NCI-H1417 (cell line): ENCODE data around the gene IGSF9B.

ENCODE experiments used
- DNase-seq, 3 experiments: peaks; one replicate each; lab custom pipeline; 2025; lab: John Stamatoyannopoulos, UW

The IGSF9B gene

GRCh38 chr11:133985981-133986944 is 29.5 kb upstream of the IGSF9B start:
- DNase-seq, result peak in 1 of 3 experiments; percentile 59

- DNase-seq, result no peak
Observed at GRCh38 chr11:133984828-133985227, 28.1 kb upstream of the IGSF9B start.

- no peak for DNase-seq
Observed at GRCh38 chr11:133983660-133984316, 27.0 kb upstream of the IGSF9B start.

DNA sequence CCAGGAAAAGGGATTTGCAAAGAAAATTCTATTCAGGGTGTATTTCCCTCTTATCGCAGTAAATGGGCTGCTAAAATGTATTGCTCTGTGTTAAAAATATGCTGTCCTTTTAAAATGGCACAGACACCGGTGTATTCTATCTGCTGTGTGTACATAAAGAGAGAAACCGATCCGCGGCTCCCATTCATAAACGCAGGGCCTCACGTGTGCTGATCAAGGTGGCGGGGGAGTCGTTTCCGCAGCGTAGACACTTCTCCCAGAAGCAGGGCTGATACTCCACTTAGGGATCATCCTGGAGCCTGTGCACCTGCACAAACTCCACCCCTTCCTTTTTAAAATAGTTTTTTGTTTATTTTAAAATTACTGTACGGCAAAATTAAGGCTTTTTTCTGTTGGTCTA is 26.1 kb upstream of the IGSF9B start:
- peak in 2 of 3 experiments; percentile 61 to 70 for DNase-seq

GRCh38 chr11:133982151-133982550 is 25.4 kb upstream of the IGSF9B start:
- no peak for DNase-seq

GRCh38 chr11:133981156-133981555 is 24.4 kb upstream of the IGSF9B start:
- no peak for DNase-seq

- DNase-seq, result no peak
Observed at GRCh38 chr11:133980665-133981064, 23.9 kb upstream of the IGSF9B start.

GRCh38 chr11:133978794-133979193 is 22.0 kb upstream of the IGSF9B start:
- no peak for DNase-seq

DNA sequence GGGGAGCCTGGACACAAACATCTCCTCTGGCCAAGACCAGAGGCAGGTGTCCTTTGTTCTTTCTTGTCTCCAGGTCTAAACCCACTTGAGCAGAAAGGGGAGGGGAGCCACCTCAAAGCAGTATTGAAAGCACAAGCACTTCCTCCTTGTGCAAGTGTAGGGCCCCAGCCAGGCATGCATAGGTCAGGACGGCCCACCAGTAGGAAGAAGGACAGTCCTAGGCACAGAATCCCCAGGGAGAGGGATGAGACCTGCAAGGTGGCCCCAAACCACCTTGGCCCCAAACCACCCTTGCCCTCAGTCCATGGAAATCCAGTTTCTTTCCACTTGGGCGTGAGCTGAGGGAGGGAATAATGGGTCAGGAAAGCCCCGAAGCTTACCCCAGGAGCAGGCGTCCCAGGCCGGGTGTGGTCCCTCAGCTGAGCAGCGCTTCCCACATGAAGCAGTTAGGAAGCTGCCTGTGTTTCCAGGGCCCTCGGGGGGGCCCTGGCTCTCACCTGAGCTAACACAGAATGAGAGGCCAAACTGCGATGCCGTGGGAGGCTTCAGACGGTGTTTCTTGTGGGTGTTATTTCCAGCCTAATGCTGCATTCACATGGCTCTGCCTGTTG is 20.4 kb upstream of the IGSF9B start:
- peak in 1 of 3 experiments; percentile 6 for DNase-seq

DNA sequence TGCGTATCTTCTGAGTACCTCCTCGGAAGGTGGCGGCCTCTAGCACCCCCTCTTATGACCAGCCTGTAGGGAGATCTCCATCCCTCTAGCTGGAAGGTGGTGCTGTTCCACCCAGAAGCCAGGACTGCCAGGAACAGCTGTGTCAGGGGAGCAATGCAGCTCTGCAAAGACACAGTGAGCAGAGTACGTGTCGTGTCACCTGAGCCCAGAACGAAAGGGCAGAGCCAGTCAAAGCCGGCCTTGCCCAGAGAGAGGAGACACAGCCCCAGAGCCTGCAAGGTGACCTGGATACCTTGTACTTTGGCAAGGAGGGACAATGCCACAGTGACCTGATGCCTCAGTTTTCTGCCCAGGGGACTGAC is 18.7 kb upstream of the IGSF9B start:
- DNase-seq, result no peak

DNA sequence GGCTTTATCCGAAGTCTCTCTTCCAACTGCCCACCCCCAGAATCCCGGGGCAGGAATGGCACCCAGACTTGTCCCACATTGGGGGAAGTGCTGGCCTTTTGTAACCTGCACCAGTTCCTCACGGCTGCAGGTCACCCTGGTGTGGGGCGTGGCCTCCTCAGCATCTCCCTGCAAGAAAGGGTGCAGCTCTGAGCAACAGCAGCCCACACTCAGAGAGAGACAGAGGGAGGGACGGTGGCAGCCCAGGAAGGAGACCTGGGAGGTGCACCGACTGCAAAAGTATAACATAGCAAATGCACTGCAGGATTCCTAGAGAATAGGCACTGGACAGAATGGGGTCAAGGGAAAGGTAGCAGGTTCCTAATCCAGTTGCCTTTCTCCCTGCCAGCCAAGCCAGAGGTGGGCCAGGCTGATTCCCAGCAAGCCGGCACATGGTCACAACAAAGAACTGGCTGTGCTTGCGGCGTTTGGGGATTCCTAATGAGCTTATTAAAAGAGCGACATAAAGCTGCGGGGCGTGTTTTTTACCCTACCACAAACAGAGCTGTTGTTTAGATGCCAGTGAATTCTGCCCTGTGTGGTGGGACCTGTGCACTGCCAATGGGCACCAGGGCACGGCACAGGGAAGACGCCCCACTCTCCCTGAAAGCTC is 18.2 kb upstream of the IGSF9B start:
- DNase-seq, result no peak

- no peak for DNase-seq
Observed at GRCh38 chr11:133971881-133972280, 15.1 kb upstream of the IGSF9B start.

DNA sequence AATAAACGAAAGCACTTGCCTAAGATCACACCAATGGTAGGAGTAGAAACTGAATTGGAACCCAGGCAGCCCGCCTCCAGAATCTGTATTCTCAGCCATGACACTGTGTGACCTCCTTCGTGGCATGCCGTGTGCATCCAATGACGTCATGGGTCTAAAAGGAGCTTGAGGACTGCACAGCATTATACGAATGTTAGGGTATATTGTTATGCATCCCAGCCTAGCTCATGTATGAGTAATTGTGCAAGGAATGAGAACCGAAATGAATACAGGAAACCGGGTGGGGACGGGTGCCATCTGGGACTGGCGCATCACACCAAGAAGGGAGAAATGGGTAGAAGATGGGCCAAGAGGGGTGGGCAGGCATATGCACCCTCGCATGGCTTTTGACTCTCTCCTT is 12.3 kb upstream of the IGSF9B start:
- DNase-seq, result no peak

DNA sequence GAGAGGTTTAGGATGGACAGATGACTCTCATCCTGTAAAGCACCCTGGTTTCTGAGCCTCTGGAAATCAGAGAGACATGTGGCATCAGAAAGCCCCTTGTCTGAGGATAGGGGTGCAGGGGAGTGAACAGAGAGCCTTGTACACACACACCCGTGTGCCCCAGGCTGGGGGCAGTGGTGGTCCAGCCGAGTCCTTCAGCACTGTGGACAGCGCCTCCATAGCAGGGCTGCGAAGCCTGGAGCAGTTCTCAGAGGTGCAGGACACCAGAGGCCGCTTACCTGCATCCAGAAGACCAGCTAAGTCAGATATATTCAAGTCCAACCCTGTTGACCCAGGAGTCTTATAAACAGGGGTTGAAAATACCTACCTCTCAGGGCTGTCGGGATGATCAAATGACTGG is 11.5 kb upstream of the IGSF9B start:
- no peak for DNase-seq

DNA sequence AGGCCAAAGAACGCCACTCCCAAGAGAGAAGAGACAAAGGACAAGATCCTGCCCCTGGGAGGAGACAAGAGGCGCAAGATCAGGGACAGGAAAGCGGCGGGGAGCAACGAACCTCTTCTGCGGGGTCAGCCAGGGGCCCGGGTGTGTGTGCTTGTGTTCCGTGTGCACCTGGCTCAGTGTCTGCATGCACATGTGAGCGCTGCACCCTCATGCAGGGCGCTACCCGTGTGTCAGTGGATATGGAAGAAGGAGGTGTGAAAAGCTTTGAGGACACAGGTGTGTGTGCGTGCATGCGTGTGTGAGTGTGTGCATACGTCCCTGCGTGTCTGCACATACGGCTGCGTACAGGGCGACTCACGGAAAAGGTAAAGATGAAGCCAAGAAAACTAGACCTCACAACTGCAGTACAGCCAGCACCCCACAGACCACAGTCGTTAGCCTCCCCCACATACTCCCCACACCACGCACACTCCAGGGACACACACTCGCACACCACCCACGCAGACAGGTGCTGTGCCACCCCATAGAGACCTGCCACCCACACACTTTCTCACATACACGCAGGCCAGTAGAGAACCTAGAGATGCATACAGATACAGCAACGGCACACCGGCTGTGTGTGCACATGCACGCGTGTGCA is 11.0 kb upstream of the IGSF9B start:
- DNase-seq, result no peak

- no peak for DNase-seq
Observed at GRCh38 chr11:133966921-133967598, 10.3 kb upstream of the IGSF9B start.

- DNase-seq, result peak in 1 of 3 experiments; percentile 12
Observed at GRCh38 chr11:133966172-133966651, 9.4 kb upstream of the IGSF9B start.

GRCh38 chr11:133965031-133965601 is 8.3 kb upstream of the IGSF9B start:
- DNase-seq, result no peak

DNA sequence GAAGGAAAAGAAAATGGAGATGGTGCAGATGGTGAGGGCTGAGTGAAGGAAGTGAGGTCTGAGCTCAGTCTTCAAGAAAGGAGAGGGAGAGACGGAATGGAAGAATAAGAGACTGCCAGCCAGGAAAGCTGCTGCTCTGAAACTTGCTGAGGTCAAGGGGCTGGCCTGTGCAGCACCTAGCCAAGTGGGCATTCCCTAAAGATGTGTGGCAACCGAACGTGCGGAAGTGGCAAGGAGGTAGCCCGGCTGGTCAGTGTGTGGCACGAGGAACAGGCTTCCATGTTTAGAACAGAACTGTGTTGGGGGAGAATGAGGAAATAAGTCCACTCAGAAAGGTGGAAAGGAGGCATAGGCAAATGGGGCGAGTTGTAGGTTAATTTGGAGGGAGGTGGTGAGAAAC is 7.6 kb upstream of the IGSF9B start:
- no peak for DNase-seq

DNA sequence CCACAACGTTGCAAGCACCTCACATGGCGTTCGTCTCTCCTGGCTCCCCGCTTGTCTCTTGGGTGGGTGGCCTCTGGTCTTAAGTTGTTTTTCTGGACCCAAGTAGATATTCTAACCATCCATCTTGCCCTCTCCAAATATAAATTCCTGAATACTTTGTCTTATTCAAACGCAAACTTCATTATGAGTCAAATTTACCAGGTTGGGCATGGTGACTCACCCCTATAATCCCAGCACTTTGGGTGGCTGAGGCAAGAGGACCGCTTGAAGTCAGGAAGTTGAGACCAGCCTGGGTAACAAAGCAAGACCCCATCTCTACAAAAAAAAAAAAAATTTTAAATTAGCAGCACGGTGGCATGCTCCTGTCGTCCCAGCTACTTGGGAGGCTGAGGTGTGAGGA is 5.1 kb upstream of the IGSF9B start:
- no peak for DNase-seq

- DNase-seq, result peak in 2 of 3 experiments; percentile 72 to 82
Observed at GRCh38 chr11:133957900-133958299, 1.1 kb upstream of the IGSF9B start.
